AG09319 (cell line): ENCODE results near the gene KRTAP10-6.
"Not testable (repeated sequence)": the region's sequence is repeated elsewhere in the genome, so short reads cannot be mapped to it uniquely, and the experiment has no call there.

ENCODE experiments used
- DNase-seq: peaks from one replicate; pipeline ENCODE4 v3.0.0-alpha.2; 2010; ENCODE audit warnings: low read depth; ENCODE audit errors: extremely low read depth
- TF ChIP-seq, protein P1 (sequence below): IDR thresholded peaks from 2 replicates; pipeline ENCODE4 v1.5.1; 2011; ENCODE audit warnings: low read depth, mild to moderate bottlenecking, inconsistent platforms, low read length, moderate library complexity

The KRTAP10-6 gene

DNA sequence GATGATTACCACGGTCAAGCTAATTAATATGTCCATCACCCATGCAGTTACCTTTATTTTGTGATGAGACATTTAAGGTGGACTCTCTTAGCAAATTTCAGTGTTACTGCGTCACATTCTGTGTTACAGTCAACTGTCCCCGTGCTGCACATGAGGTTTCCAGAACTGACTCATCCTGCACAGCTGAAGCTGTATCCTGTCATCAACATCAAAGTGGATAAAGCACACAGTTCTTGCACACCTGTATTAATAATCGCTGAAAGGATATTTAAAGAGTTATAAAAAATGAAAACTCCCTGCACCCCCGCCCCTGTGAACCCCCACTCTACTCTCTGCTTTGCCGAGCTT is 8.5 kb downstream of the KRTAP10-6 start:
- DNase-seq, result no peak
- TF ChIP-seq, protein P1, sequence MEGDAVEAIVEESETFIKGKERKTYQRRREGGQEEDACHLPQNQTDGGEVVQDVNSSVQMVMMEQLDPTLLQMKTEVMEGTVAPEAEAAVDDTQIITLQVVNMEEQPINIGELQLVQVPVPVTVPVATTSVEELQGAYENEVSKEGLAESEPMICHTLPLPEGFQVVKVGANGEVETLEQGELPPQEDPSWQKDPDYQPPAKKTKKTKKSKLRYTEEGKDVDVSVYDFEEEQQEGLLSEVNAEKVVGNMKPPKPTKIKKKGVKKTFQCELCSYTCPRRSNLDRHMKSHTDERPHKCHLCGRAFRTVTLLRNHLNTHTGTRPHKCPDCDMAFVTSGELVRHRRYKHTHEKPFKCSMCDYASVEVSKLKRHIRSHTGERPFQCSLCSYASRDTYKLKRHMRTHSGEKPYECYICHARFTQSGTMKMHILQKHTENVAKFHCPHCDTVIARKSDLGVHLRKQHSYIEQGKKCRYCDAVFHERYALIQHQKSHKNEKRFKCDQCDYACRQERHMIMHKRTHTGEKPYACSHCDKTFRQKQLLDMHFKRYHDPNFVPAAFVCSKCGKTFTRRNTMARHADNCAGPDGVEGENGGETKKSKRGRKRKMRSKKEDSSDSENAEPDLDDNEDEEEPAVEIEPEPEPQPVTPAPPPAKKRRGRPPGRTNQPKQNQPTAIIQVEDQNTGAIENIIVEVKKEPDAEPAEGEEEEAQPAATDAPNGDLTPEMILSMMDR, result no peak

DNA sequence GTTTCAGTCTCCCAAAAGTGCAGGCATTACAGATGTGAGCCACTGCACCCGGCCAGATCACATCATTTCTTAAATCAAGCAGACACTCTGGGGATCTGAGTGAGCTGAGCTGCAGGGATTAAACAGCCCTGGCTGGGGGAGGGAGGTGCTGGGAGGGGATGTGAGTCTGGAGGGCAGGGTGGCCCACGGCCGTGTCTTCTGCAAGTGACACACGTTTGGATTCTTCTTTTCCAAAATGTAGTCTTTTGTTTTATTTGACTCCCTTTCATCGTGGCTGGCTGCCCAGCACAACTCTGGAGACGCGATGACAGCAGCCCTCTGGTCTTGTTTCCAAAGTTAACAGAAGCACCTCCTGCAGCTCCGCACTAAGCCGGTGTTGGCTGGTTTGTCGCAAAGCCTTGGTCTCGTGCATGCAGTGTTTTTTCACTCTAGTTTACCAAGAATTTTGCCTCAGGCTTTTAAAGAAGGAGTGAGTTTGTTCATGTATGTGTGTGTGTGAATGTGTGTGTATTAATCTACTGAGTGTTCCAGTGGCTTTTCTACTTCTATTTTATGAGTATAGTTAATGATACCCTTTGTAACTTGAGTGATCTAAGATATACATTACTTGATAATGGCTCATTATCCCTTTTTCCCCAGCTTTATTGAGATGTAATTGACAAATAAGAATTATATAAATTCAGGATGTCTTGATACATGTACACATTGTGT is 9.1 kb downstream of the KRTAP10-6 start:
- TF ChIP-seq, protein P1, result no peak
- no peak for DNase-seq

DNA sequence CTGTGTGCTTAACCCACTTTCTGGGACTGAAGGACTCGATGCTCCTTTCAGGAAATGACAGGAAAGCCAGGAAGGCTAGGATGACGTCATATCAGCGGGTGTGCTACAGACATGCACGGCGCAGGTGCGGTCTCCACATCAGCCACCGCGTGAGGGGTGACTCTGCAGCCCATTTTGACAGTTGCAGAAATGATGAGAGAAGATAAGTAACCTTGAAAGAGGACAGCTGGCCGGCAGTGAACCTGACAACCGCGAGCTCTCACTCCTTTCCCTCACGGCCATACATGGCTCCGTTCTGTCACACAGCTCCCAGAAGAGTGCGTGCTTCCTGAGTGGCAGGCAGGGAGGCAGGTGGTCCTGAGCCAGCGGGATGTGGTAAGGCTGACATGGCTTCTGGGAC is 10.2 kb downstream of the KRTAP10-6 start:
- TF ChIP-seq, protein P1, result no peak
- DNase-seq, result no peak

DNA sequence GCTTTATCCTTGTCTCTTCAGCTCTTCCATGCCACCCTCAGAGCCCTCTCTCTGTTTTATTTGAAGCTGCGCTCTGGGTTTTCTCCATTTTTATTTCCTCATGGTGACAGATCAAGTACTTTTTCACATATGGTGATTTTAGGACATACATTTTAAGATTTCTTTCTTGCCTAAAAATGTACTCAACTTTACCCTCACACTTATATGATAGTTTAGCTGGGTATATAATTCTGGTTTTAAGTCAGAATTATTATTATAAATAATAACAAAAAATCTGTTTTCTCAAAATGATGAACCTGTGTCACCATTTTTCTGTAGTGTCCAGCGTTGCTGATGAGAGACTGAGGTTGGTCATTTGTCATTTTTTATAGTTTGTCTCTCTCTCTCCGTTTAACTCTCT is 11.1 kb downstream of the KRTAP10-6 start:
- DNase-seq, result no peak
- TF ChIP-seq, protein P1, result no peak

DNA sequence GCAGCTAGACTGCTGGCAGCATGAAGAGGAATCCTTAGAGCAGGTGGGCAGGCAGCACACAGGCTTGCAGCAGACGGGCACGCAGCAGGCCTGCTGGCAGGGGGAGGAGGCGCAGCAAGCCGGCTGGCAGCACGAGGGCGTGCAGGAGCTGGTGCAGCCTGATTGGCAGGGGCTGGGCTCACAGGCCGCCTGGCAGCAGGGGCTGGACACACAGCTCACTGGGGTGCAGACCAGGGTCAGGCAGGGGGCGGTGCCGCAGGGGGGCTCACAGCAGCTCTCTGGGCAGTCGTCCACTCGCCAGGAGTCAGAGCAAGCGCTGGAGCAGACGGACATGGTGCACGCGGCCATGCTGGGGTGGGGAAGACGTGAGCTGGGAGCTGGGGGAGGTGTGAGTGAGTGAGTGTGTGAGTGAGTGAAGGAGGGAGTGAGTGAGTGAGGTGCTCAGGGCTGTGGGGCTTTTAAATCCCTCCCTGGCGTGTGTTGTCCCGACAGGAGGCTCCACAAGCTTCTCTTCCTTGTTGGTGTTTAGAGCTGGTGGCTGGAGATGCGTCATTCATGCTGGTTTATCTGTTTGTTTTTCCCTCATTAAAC is 12.0 kb downstream of the KRTAP10-6 start, which contains the start of gene KRTAP10-5:
Gene KRTAP10-5, minus strand, starts transcription at position 374 of the 591 bp plus-strand sequence. Its CDS starts 26 bp downstream, at position 348.
- DNase-seq, result not testable (repeated sequence)

DNA sequence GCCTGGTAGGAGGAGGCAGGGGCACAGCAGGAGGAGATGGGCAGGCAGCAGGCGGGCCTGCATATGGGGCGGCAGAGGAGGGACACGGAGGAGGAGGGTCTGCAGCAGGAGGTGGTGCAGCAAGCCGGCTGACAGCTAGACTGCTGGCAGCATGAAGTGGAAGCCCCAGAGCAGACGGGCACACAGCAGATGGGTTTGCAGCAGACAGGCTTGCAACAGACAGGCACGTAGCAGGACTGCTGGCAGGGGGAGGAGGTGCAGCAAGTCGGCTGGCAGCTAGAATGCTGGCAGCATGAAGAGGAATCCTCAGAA is 12.5 kb downstream of the KRTAP10-6 start:
- TF ChIP-seq, protein P1, result no peak
- DNase-seq, result no peak

DNA sequence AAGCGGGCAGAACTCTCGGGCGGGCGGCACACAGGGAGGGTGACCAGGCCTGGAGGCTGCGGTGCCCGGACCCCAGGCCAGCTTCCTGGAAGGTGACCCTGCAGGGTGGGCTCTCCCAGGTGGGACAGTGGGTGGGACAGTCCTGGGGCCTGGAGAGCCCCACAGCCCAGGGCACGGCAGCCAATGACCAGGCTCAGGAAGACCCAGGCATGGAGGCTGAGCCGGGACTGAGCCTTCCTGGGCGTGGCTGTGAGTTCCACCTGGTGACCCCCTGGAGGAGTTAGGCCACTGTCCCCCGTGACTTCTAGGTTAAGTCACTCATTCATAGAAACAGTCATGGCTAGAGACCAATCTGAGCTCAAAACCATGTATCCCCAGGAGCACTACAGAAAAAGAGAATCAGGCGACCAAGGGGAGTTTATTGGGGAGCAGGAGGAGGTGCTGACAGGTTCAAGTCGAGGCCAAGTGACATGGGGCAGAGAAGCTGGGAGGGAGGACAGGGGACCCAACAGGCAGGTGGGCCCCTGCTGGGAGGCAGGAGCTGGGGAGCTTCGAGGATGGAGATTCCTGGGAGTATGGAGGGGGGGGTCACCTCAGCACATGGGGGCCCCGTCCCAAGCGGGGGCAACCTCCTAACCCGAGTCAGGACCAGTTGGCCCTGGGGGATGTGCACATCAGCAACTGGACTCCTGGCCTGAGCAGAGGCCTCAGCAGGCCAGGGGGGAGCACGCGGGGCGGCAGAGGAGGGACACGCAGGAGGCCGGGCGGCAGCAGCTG is 13.1 kb downstream of the KRTAP10-6 start:
- TF ChIP-seq, protein P1, result no peak
- no peak for DNase-seq
